K562 (cell line): ENCODE results near the gene PRRG4.

Experiments used
- ARID1B ChIP-seq: fragments of 450-650 bp; IDR thresholded peaks from 2 replicates; pipeline ENCODE4 v1.6.1; 2016; ENCODE audit warnings: antibody characterized with exemption, mild to moderate bottlenecking, inconsistent platforms
- ATF1 ChIP-seq, 2 experiments: fragments of 450-650 bp in 1 of 2; IDR thresholded peaks; 2 replicates each; pipeline ENCODE4 v1.6.1; 2016; ENCODE audit warnings: missing compliant biosample characterization in 1 of 2, missing genetic modification characterization in 1 of 2
- CREB1 ChIP-seq, 2 experiments: sonication (generic) in 1 of 2; formaldehyde crosslinking in 1 of 2; IDR thresholded peaks; 2 replicates each; pipeline versions ENCODE4 v1.6.1 to v1.8.0; 2012 to 2022; ENCODE audit warnings: inconsistent platforms in 1 of 2, mild to moderate bottlenecking in 1 of 2, missing genetic modification reagents in 1 of 2, moderate library complexity in 1 of 2
- CTCF ChIP-seq, 3 experiments: IDR thresholded peaks in 2 of 3; conservative IDR thresholded peaks in 1 of 3; 2 replicates each; pipeline ENCODE4 v1.5.1; 2011 to 2012; ENCODE audit warnings: low read length in 3 of 3, mild to moderate bottlenecking in 3 of 3, control low read depth in 2 of 3, improper control_type of control experiment in 1 of 3, inconsistent platforms in 1 of 3, low read depth in 1 of 3, mixed read lengths in 1 of 3, moderate library complexity in 1 of 3; ENCODE audit not compliant: insufficient read depth in 2 of 3
- ETV6 ChIP-seq, 3 experiments: fragments of 150-350 bp in 1 of 3; sonication (generic) in 1 of 3; formaldehyde crosslinking in 1 of 3; IDR thresholded peaks; 2 replicates each; pipeline versions ENCODE4 v1.6.1 to v1.8.0; 2014 to 2022; ENCODE audit warnings: borderline replicate concordance in 2 of 3, low read depth in 2 of 3, antibody characterized with exemption in 1 of 3, low read length in 1 of 3, mild to moderate bottlenecking in 1 of 3, missing genetic modification reagents in 1 of 3
- POLR2A ChIP-seq: fragments of 450-650 bp; conservative IDR thresholded peaks from 2 replicates; pipeline ENCODE4 v1.6.1; 2016
- RBM34 ChIP-seq: fragments of 200-400 bp; formaldehyde crosslinking; IDR thresholded peaks from 2 replicates; pipeline ENCODE4 v1.6.1; 2018; ENCODE audit warnings: low read length, borderline replicate concordance; ENCODE audit not compliant: insufficient read depth
- REST ChIP-seq, 2 experiments: fragments of 450-650 bp; formaldehyde crosslinking in 1 of 2; IDR thresholded peaks; 2 replicates each; pipeline versions ENCODE4 v1.4.0 to v1.6.1; 2014 to 2020; ENCODE audit warnings: mild to moderate bottlenecking in 2 of 2, borderline replicate concordance in 1 of 2, low read depth in 1 of 2
- ZBTB33 ChIP-seq: sonication (generic); formaldehyde crosslinking; IDR thresholded peaks from 2 replicates; pipeline ENCODE4 v1.8.1; 2023; ENCODE audit warnings: mild to moderate bottlenecking, missing genetic modification reagents
- ZNF224 ChIP-seq: sonication (generic); formaldehyde crosslinking; IDR thresholded peaks from 2 replicates; pipeline ENCODE4 v1.8.0; 2022; ENCODE audit warnings: mild to moderate bottlenecking, missing genetic modification reagents
- ZNF253 ChIP-seq: fragments of 250-450 bp; sonication (Bioruptor Pico); conservative IDR thresholded peaks from 2 replicates; pipeline ENCODE4 v1.6.1; 2021; ENCODE audit warnings: mild to moderate bottlenecking
- ZNF274 ChIP-seq: IDR thresholded peaks from 2 replicates; pipeline ENCODE4 v1.6.1; 2011; ENCODE audit warnings: low read depth, mild to moderate bottlenecking, low read length, moderate library complexity, borderline replicate concordance
- ZNF655 ChIP-seq: fragments of 250-450 bp; sonication (Bioruptor Pico); IDR thresholded peaks from 2 replicates; pipeline ENCODE4 v1.5.0; 2021
- ZSCAN29 ChIP-seq: fragments of 450-650 bp; IDR thresholded peaks from 2 replicates; pipeline ENCODE4 v1.6.1; 2017

- TF ChIP-seq REST (IDR thresholded peaks at IDR 0.05; ENCODE audit: borderline replicate concordance) (no peak), REST (CRISPR knock-in tag; IDR thresholded peaks at IDR 0.05; ENCODE audit: low read depth) (no peak), ZNF224 (CRISPR knock-in tag) (no peak), ETV6 (IDR thresholded peaks at IDR 0.05; ENCODE audit: borderline replicate concordance in 1 of 2, low read depth in 2 of 2, low read length in 1 of 2) (no peak), ETV6 (CRISPR knock-in tag; IDR thresholded peaks at IDR 0.05; ENCODE audit: borderline replicate concordance) (no peak), ZBTB33 (CRISPR knock-in tag) (no peak), CTCF (IDR thresholded peaks at IDR 0.05 in 2 of 3, conservative IDR thresholded peaks at IDR 0.05 in 1 of 3; ENCODE audit: insufficient read depth in 2 of 3, low read depth in 1 of 3, low read length in 3 of 3) (no peak), ARID1B (no peak), ZSCAN29 (no peak), ZNF253 (CRISPR knock-in tag) (no peak), CREB1 (IDR thresholded peaks at IDR 0.05) (no peak), CREB1 (CRISPR knock-in tag; IDR thresholded peaks at IDR 0.05) (no peak), ZNF655 (CRISPR knock-in tag) (no peak), POLR2A (no peak), RBM34 (no peak), ATF1 (CRISPR knock-in tag; IDR thresholded peaks at IDR 0.05) (no peak), ATF1 (tag; IDR thresholded peaks at IDR 0.05) (no peak), ZNF274 (no peak)
Measured at GRCh38 chr11:32894921-32895320, 65.2 kb downstream of the PRRG4 start.
